H1 (cell line): ENCODE measurements around the gene MYO1D. TPM values are rescaled to one million over a fixed set of nuclear protein-coding genes. Genes with fewer than 3 reads are reported as not detected.
"Not testable (repeated sequence)": the region's sequence is repeated elsewhere in the genome, so short reads cannot be mapped to it uniquely, and the experiment has no call there.

Experiments
- CTCF ChIA-PET: fragments of 300-600 bp; sonication (Branson Sonifier 250); formaldehyde crosslinking; loops from one replicate; lab custom pipeline; 2021; ENCODE audit not compliant: partially characterized antibody; lab: Charles Lee
- POLR2A ChIA-PET: fragments of 300-600 bp; sonication (Branson Sonifier 250); formaldehyde crosslinking; loops from one replicate; lab custom pipeline; 2021; ENCODE audit warnings: inconsistent platforms; ENCODE audit not compliant: partially characterized antibody; lab: Charles Lee
- DNase-seq, 2 experiments: peaks; one replicate each; pipeline versions ENCODE4 v3.0.0 to v3.0.0-alpha.2; 2010 to 2022; ENCODE audit warnings: low spot score in 2 of 2, low read depth in 1 of 2, mixed read lengths in 1 of 2
- FAIRE-seq: peaks from 2 replicates; lab custom pipeline; 2011; peaks lifted over from hg19 to GRCh38; lab: Jason Lieb, UNC
- H2AFZ ChIP-seq: 2 replicates; pipeline ENCODE4 v1.8.1; 2012; ENCODE audit warnings: low read length, inconsistent platforms
- H2AK5ac ChIP-seq: 2 replicates; pipeline ENCODE4 v1.6.1; 2013; ENCODE audit warnings: low read depth, low read length
- H2BK120ac ChIP-seq: replicated peaks from 2 replicates; pipeline ENCODE3; 2013; ENCODE audit warnings: low read depth, low read length, inconsistent platforms
- H2BK12ac ChIP-seq: 2 replicates; pipeline ENCODE4 v1.6.1; 2013; ENCODE audit warnings: low read depth, low read length
- H2BK15ac ChIP-seq: 2 replicates; pipeline ENCODE4 v1.6.1; 2013; ENCODE audit warnings: low read length
- H2BK20ac ChIP-seq: 2 replicates; pipeline ENCODE4 v1.6.1; 2013; ENCODE audit warnings: low read length
- H2BK5ac ChIP-seq: 2 replicates; pipeline ENCODE4 v1.6.1; 2013; ENCODE audit warnings: low read depth, low read length
- H3K14ac ChIP-seq: 2 replicates; pipeline ENCODE4 v1.6.1; 2013; ENCODE audit warnings: inconsistent platforms; ENCODE audit not compliant: insufficient read length
- H3K18ac ChIP-seq: 2 replicates; pipeline ENCODE4 v1.6.1; 2013; ENCODE audit warnings: low read length; ENCODE audit errors: extremely low read depth
- H3K23ac ChIP-seq: 2 replicates; pipeline ENCODE4 v1.6.1; 2013; ENCODE audit warnings: inconsistent platforms; ENCODE audit not compliant: insufficient read length
- H3K23me2 ChIP-seq: 2 replicates; pipeline ENCODE4 v1.6.1; 2013; ENCODE audit warnings: low read depth, low read length
- H3K27ac ChIP-seq: 2 replicates; pipeline ENCODE4 v1.6.1; 2011; ENCODE audit warnings: low read depth, low read length, inconsistent platforms
- H3K27me3 ChIP-seq, 4 experiments: replicated peaks in 1 of 4; 1 replicate in 1 of 4; 2 replicates in 3 of 4; pipeline versions ENCODE4 v1.6.1 to v1.8.1; 2011 to 2013; ENCODE audit warnings: low read length in 3 of 4, mild to moderate bottlenecking in 3 of 4, inconsistent platforms in 2 of 4, mixed read lengths in 2 of 4, moderate library complexity in 1 of 4; ENCODE audit not compliant: control insufficient read depth in 3 of 4, insufficient read depth in 3 of 4; ENCODE audit errors: extremely low read depth in 1 of 4
- H3K36me3 ChIP-seq, 4 experiments: 2 replicates each; pipeline versions ENCODE4 v1.6.1 to v1.8.1; 2011 to 2013; ENCODE audit warnings: mild to moderate bottlenecking in 4 of 4, low read length in 3 of 4, moderate library complexity in 2 of 4, control low read depth in 1 of 4, inconsistent platforms in 1 of 4; ENCODE audit not compliant: insufficient read depth in 4 of 4, control insufficient read depth in 2 of 4
- H3K4ac ChIP-seq: replicated peaks from 2 replicates; pipeline ENCODE3; 2013; ENCODE audit warnings: low read length, low read depth, mixed read lengths, inconsistent platforms; ENCODE audit not compliant: insufficient read length
- H3K4me1 ChIP-seq, 4 experiments: replicated peaks in 1 of 4; 1 replicate in 1 of 4; 2 replicates in 3 of 4; pipeline versions ENCODE4 v1.6.1 to v1.8.1; 2011 to 2013; ENCODE audit warnings: low read length in 3 of 4, inconsistent platforms in 2 of 4, mixed read lengths in 1 of 4; ENCODE audit not compliant: insufficient read depth in 4 of 4, control insufficient read depth in 3 of 4
- H3K4me2 ChIP-seq, 2 experiments: 2 replicates each; pipeline versions ENCODE4 v1.6.1 to v1.8.1; 2011 to 2013; ENCODE audit warnings: low read depth in 2 of 2, low read length in 2 of 2, control low read depth in 1 of 2, inconsistent platforms in 1 of 2, mild to moderate bottlenecking in 1 of 2; ENCODE audit not compliant: insufficient read depth in 1 of 2
- H3K4me3 ChIP-seq, 4 experiments: fragments of 200-600, 300-600 bp in 1 of 4; sonication (generic), shearing (Covaris generic), sonication (Bioruptor Twin) in 1 of 4; 2 replicates each; pipeline versions ENCODE4 v1.5.1 to v1.8.1; 2011 to 2016; ENCODE audit warnings: low read length in 4 of 4, low read depth in 3 of 4, control low read depth in 2 of 4, inconsistent platforms in 2 of 4, mild to moderate bottlenecking in 2 of 4, mixed read lengths in 1 of 4, moderate library complexity in 1 of 4; ENCODE audit not compliant: insufficient read depth in 2 of 4; ENCODE audit errors: extremely low read depth in 1 of 4
- H3K56ac ChIP-seq: replicated peaks from 2 replicates; pipeline ENCODE3; 2013; ENCODE audit warnings: low read depth, mild to moderate bottlenecking, mixed read lengths, low read length, inconsistent platforms; ENCODE audit not compliant: insufficient read length
- H3K79me1 ChIP-seq: 2 replicates; pipeline ENCODE4 v1.6.1; 2013; ENCODE audit warnings: low read depth, low read length, control low read depth
- H3K79me2 ChIP-seq, 2 experiments: 2 replicates each; pipeline versions ENCODE4 v1.6.1 to v1.8.1; 2012 to 2013; ENCODE audit warnings: low read length in 2 of 2, mild to moderate bottlenecking in 2 of 2, inconsistent platforms in 1 of 2; ENCODE audit not compliant: insufficient read depth in 2 of 2, control insufficient read depth in 1 of 2
- H3K9ac ChIP-seq, 4 experiments: replicated peaks in 1 of 4; 1 replicate in 1 of 4; 2 replicates in 3 of 4; pipeline versions ENCODE4 v1.6.1 to v1.8.1; 2011 to 2013; ENCODE audit warnings: low read depth in 3 of 4, low read length in 3 of 4, control low read depth in 2 of 4, mild to moderate bottlenecking in 2 of 4, moderate library complexity in 2 of 4, inconsistent platforms in 1 of 4; ENCODE audit errors: extremely low read depth in 1 of 4
- H3K9me3 ChIP-seq, 2 experiments: 2 replicates each; pipeline versions ENCODE4 v1.6.1 to v1.8.1; 2012 to 2013; ENCODE audit warnings: mild to moderate bottlenecking in 2 of 2, moderate library complexity in 2 of 2, control low read depth in 1 of 2, inconsistent platforms in 1 of 2, low read depth in 1 of 2, low read length in 1 of 2, mixed read lengths in 1 of 2; ENCODE audit not compliant: insufficient read depth in 2 of 2
- H4K20me1 ChIP-seq, 2 experiments: replicated peaks in 1 of 2; 2 replicates each; pipeline versions ENCODE3 to v1.8.1; 2011 to 2013; ENCODE audit warnings: inconsistent platforms in 2 of 2, low read length in 2 of 2, mild to moderate bottlenecking in 1 of 2; ENCODE audit not compliant: insufficient read depth in 2 of 2, control insufficient read depth in 1 of 2
- H4K5ac ChIP-seq: 2 replicates; pipeline ENCODE4 v1.6.1; 2013; ENCODE audit warnings: low read length, low read depth, mixed read lengths, inconsistent platforms; ENCODE audit not compliant: insufficient read length
- H4K8ac ChIP-seq: 2 replicates; pipeline ENCODE4 v1.8.0; 2013; ENCODE audit warnings: mild to moderate bottlenecking, moderate library complexity, low read length, inconsistent platforms; ENCODE audit not compliant: insufficient read depth; ENCODE audit errors: extremely low read depth
- H4K91ac ChIP-seq: replicated peaks from 2 replicates; pipeline ENCODE3; 2013; ENCODE audit warnings: low read length, mixed read lengths, inconsistent platforms; ENCODE audit not compliant: insufficient read length
- WGBS, 2 experiments: shearing (Covaris generic) in 1 of 2; methylation state at CpG; one replicate each; pipeline versions ENCODE4 v1.1.6 to v1.1.7; 2013 to 2015; ENCODE audit warnings: low lambda C conversion rate in 2 of 2, mixed read lengths in 2 of 2, inconsistent platforms in 1 of 2, low coverage in 1 of 2, missing lambda C conversion rate in 1 of 2; ENCODE audit not compliant: insufficient replicate concordance in 2 of 2, insufficient coverage in 1 of 2, insufficient read length in 1 of 2; ENCODE audit errors: extremely low coverage in 1 of 2, missing lambda C conversion rate in 1 of 2; 5-methylcytosine and 5-hydroxymethylcytosine counted together
- polyA plus RNA-seq, 7 experiments: library from polyadenylated mRNA; depleted of rRNA in 3 of 7; stranded (reverse) in 5 of 7; unstranded in 2 of 7; fragments of >200 nt in 5 of 7; fragments of 200-250 nt in 2 of 7; gene quantifications; 1 replicate in 5 of 7; 2 replicates in 1 of 7; 4 replicates in 1 of 7; pipeline versions ENCODE4 v1.2.1 to v1.2.3, GENCODE V29; 2011 to 2013; ENCODE audit warnings: missing spikeins in 2 of 7, mixed read lengths in 2 of 7
- total RNA-seq: library from RNA; stranded (reverse); fragmentation: NEBNext Ultra II Directional; extraction: Animal tissue kit (Norgen Biotek cat#: 25700); gene quantifications from 2 replicates; pipeline ENCODE4 v1.2.1, GENCODE V29; 2021

The MYO1D gene
- total and polyA plus RNA-seq, 2 of the 8 experiments (the other 6 are each of a cell fraction or from before 2014, with no cell fraction given) = 6.5 to 25.4 TPM

- H3K14ac ChIP-seq, H3K18ac ChIP-seq, H3K27me3 ChIP-seq, H3K79me1 ChIP-seq, H4K20me1 ChIP-seq, FAIRE-seq, H3K79me2 ChIP-seq, H2BK120ac ChIP-seq, H4K8ac ChIP-seq, H3K36me3 ChIP-seq, H2AK5ac ChIP-seq, H4K5ac ChIP-seq, H3K4me2 ChIP-seq, H2BK5ac ChIP-seq, H3K23ac ChIP-seq, H3K9ac ChIP-seq, H4K91ac ChIP-seq, H2BK15ac ChIP-seq, H3K27ac ChIP-seq, H3K56ac ChIP-seq, H3K23me2 ChIP-seq, H2BK12ac ChIP-seq, DNase-seq, H3K4ac ChIP-seq, H2BK20ac ChIP-seq, POLR2A ChIA-PET, H3K4me3 ChIP-seq, H3K9me3 ChIP-seq, H2AFZ ChIP-seq: not testable (repeated sequence)
- CTCF ChIA-PET = interaction anchor here (0.6 to 2.3 kb wide), 2 partner anchors 28 to 451 kb away, joined by 3 to 5 read pairs; no protein-coding TSS in a partner anchor
- WGBS, 2 experiments = 95% methylated on average over 5 of the region's 6 CpGs; no CpG with 5 or more reads in 1 of the 2 experiments
- peaks cover 10 to 22% (median 14%) of the 10 kb centered on the region in 4 experiments for H3K4me1 ChIP-seq
These were observed 352.4 kb downstream of the MYO1D start for GRCh38 chr17:32524553-32524880.
